ENCODE data around the gene ETF1.
"Not testable (repeated sequence)": the region's sequence is repeated elsewhere in the genome, so short reads cannot be mapped to it uniquely, and the experiment has no call there.

ETF1 gene

GRCh38 chr5:138502521-138502920 lies 40.5 kb downstream of the ETF1 start:
- DNase-seq: no peak
- in situ Hi-C loops (cut with MboI; ENCODE audit: low pct_unique_long_range_greater_than_20kb, low sequenced_read_pairs): no loop called here

- no peak for DNase-seq
- in situ Hi-C loops (cut with MboI; ENCODE audit: low pct_unique_long_range_greater_than_20kb, low sequenced_read_pairs): no loop called here
These were observed 40.9 kb downstream of the ETF1 start for GRCh38 chr5:138502121-138502520.

- in situ Hi-C loops (cut with MboI; ENCODE audit: low pct_unique_long_range_greater_than_20kb, low sequenced_read_pairs): no loop called here
- DNase-seq: no peak
These were observed 44.7 kb downstream of the ETF1 start for GRCh38 chr5:138498376-138498775.

GRCh38 chr5:138495351-138495750 lies 47.7 kb downstream of the ETF1 start:
- in situ Hi-C loops (cut with MboI; ENCODE audit: low pct_unique_long_range_greater_than_20kb, low sequenced_read_pairs): no loop called here

GRCh38 chr5:138492560-138493045 lies 50.4 kb downstream of the ETF1 start:
- DNase-seq: no peak
- in situ Hi-C loops (cut with MboI; ENCODE audit: low pct_unique_long_range_greater_than_20kb, low sequenced_read_pairs): no loop called here

More at GRCh38 chr5:138495351-138495750, 47.7 kb downstream of the ETF1 start:
- no peak for DNase-seq

GRCh38 chr5:138491669-138492559 lies 51.1 kb downstream of the ETF1 start:
- peak; percentile 70 for DNase-seq
- in situ Hi-C loops (cut with MboI; ENCODE audit: low pct_unique_long_range_greater_than_20kb, low sequenced_read_pairs): no loop called here

- no peak for DNase-seq
- in situ Hi-C loops (cut with MboI; ENCODE audit: low pct_unique_long_range_greater_than_20kb, low sequenced_read_pairs): no loop called here
These were observed 51.8 kb downstream of the ETF1 start for GRCh38 chr5:138491284-138491648.

- in situ Hi-C loops (cut with MboI; ENCODE audit: low pct_unique_long_range_greater_than_20kb, low sequenced_read_pairs): no loop called here
- no peak for DNase-seq
These were observed 52.3 kb downstream of the ETF1 start for GRCh38 chr5:138490648-138491283.

GRCh38 chr5:138489683-138490061 lies 53.4 kb downstream of the ETF1 start:
- DNase-seq: no peak
- in situ Hi-C loops (cut with MboI; ENCODE audit: low pct_unique_long_range_greater_than_20kb, low sequenced_read_pairs): no loop called here

- in situ Hi-C loops (cut with MboI; ENCODE audit: low pct_unique_long_range_greater_than_20kb, low sequenced_read_pairs): no loop called here
- no peak for DNase-seq
These were observed 54.5 kb downstream of the ETF1 start for GRCh38 chr5:138488481-138488945.

- in situ Hi-C loops (cut with MboI; ENCODE audit: low pct_unique_long_range_greater_than_20kb, low sequenced_read_pairs): no loop called here
- DNase-seq: no peak
These were observed 60.4 kb downstream of the ETF1 start for GRCh38 chr5:138482638-138483037.

GRCh38 chr5:138476918-138477317 lies 66.1 kb downstream of the ETF1 start:
- in situ Hi-C loops (cut with MboI; ENCODE audit: low pct_unique_long_range_greater_than_20kb, low sequenced_read_pairs): no loop called here
- no peak for DNase-seq

- DNase-seq; in situ Hi-C loops (cut with MboI; ENCODE audit: low pct_unique_long_range_greater_than_20kb, low sequenced_read_pairs): not testable (repeated sequence)
These were observed 69.9 kb downstream of the ETF1 start for GRCh38 chr5:138473151-138473550.

GRCh38 chr5:138472353-138472752 lies 70.7 kb downstream of the ETF1 start:
- DNase-seq: no peak
- in situ Hi-C loops (cut with MboI; ENCODE audit: low pct_unique_long_range_greater_than_20kb, low sequenced_read_pairs): no loop called here

- no peak for DNase-seq
- in situ Hi-C loops (cut with MboI; ENCODE audit: low pct_unique_long_range_greater_than_20kb, low sequenced_read_pairs): no loop called here
These were observed 72.0 kb downstream of the ETF1 start for GRCh38 chr5:138471052-138471361.

GRCh38 chr5:138470322-138471051 lies 72.5 kb downstream of the ETF1 start:
- in situ Hi-C loops (cut with MboI; ENCODE audit: low pct_unique_long_range_greater_than_20kb, low sequenced_read_pairs): no loop called here
- DNase-seq: no peak

GRCh38 chr5:138469540-138470321 lies 73.3 kb downstream of the ETF1 start:
- in situ Hi-C loops (cut with MboI; ENCODE audit: low pct_unique_long_range_greater_than_20kb, low sequenced_read_pairs): no loop called here
- no peak for DNase-seq

GRCh38 chr5:138468966-138469539 lies 74.0 kb downstream of the ETF1 start:
- in situ Hi-C loops (cut with MboI; ENCODE audit: low pct_unique_long_range_greater_than_20kb, low sequenced_read_pairs): no loop called here
- DNase-seq: no peak

Measured in KBM-7 (cell line).